ENCODE measurements around the gene UBE4B. TPM values are rescaled to one million over a fixed set of nuclear protein-coding genes. Genes with fewer than 3 reads are reported as not detected.

Gene UBE4B
- total and polyA plus RNA-seq, 9 donors = 27.3 to 45.1 (median 41.4) TPM

DNA sequence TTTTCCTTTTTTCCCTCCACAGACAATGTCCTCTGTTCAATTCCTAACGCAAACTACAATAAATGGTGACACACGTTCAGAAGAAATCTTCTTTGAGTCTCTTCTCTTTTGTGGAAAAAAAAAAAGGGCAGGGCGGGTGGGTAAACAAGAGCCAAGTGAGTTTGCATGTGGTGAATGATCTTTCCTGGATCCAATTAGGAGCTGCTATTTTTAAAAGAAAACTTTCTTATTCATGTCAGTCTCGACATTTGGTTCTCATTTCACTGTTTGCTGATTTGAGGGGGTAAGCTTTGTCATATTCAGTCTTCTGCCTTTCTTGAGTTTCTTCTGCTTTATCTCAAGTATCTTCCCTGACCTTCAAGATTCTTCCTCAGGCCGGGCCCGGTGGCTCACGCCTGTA is 148.4 kb downstream of the UBE4B start:
- DNase-seq = no peak
- 95% methylated on average over 3 of the region's 7 CpGs for WGBS (ENCODE audit: insufficient coverage)
- no peaks in the 10 kb centered on the region for H3K9me3 ChIP-seq (replicated peaks; ENCODE audit: control insufficient read depth, low read depth, low read length)
- H3K4me3 ChIP-seq (ENCODE audit: low read length) = no peak overlapping the region
- no peaks in the 10 kb centered on the region for H3K27me3 ChIP-seq (ENCODE audit: control insufficient read depth, insufficient read depth, low read length)
- peaks cover 18% of the 10 kb centered on the region for H3K36me3 ChIP-seq (ENCODE audit: control insufficient read depth, insufficient read depth, low read length)
- H3K27ac ChIP-seq (ENCODE audit: low read length) = no peak overlapping the region
- H3K4me1 ChIP-seq (ENCODE audit: control insufficient read depth, insufficient read depth, low read length) = peaks cover 16% of the 10 kb centered on the region

DNA sequence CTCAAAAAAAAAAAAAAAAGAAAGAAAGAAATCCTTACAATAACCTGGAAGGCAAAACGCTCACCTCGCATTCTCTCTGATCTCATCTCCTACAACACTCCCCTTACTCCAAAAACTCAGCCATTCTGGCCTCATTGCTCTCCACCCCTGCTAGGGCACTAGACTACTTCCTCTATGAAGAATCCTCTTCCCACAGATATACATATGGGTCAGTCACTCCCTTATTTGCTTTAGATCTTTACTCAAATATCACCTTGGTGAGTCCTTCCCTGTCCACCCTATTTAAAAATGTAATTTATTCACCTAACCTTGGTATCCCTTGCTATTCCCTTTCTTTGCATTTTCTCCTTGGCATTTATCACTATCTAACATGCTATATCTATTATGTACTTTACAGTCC is 153.0 kb downstream of the UBE4B start:
- peaks cover under 1% of the 10 kb centered on the region for H3K36me3 ChIP-seq (ENCODE audit: control insufficient read depth, insufficient read depth, low read length)
- no peak overlapping the region for H3K27ac ChIP-seq (ENCODE audit: low read length)
- no peaks in the 10 kb centered on the region for H3K9me3 ChIP-seq (replicated peaks; ENCODE audit: control insufficient read depth, low read depth, low read length)
- peaks cover 7% of the 10 kb centered on the region for H3K4me1 ChIP-seq (ENCODE audit: control insufficient read depth, insufficient read depth, low read length)
- no peak for DNase-seq
- H3K27me3 ChIP-seq (ENCODE audit: control insufficient read depth, insufficient read depth, low read length) = no peaks in the 10 kb centered on the region
- H3K4me3 ChIP-seq (ENCODE audit: low read length) = no peak overlapping the region
- WGBS (ENCODE audit: insufficient coverage) = 85% methylated on average over 2 of the region's 2 CpGs

DNA sequence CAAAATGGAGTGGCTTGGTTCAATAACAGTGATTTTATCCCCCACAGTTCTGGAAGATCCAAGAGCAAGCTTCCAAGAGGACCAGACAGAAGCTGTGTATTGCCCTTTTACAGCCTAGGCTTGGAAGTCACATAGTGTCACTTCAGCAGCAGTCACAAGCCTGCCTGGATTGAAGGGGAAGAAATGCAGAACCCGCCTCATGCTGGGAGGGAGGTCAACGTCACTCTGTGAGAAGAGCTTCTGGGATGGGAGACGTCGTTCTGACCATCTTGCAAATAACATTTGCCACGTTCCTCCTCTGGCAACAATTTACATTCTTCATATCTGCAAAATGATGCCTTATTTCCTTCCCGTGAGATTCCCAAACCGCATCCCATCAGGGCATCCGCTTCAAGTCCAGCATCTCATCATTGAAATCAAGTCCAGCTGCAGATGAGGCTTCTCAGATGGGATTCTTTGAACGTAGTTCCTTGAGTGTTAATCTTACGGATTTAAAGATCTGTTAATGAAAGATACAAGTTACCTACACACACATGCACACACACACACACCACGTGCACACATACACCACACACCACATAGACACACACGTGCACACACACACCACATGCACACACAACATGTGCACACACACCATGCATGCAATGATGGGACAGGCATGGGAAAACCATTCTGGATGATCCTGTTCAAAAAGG is 153.7 kb downstream of the UBE4B start:
- Histone ChIP-seq H3K27ac (ENCODE audit: low read length) (no peak overlapping the region), H3K36me3 (ENCODE audit: control insufficient read depth, insufficient read depth, low read length) (no peaks in the 10 kb centered on the region), H3K4me1 (ENCODE audit: control insufficient read depth, insufficient read depth, low read length) (peaks cover 7% of the 10 kb centered on the region), H3K9me3 (replicated peaks; ENCODE audit: control insufficient read depth, low read depth, low read length) (no peaks in the 10 kb centered on the region), H3K27me3 (ENCODE audit: control insufficient read depth, insufficient read depth, low read length) (no peaks in the 10 kb centered on the region), H3K4me3 (ENCODE audit: low read length) (no peak overlapping the region)
- DNase-seq = no peak
- 63% methylated on average over 5 of the region's 12 CpGs for WGBS (ENCODE audit: insufficient coverage)

DNA sequence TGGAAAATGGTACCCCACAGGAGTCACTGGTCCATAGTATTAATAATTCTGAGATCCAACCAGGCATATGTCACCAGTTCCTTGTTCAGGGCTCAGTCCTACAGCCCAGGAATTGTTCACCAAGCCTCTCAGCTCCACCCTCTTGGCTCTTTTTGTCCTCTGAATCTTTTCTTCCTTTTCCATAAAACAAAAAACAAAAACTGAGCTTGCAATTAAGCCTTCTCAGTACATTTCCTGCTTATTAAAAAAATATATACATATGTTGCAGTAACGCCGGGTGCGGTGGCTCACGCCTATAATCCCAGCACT is 154.2 kb downstream of the UBE4B start:
- no peaks in the 10 kb centered on the region for H3K36me3 ChIP-seq (ENCODE audit: control insufficient read depth, insufficient read depth, low read length)
- H3K9me3 ChIP-seq (replicated peaks; ENCODE audit: control insufficient read depth, low read depth, low read length) = no peaks in the 10 kb centered on the region
- H3K4me1 ChIP-seq (ENCODE audit: control insufficient read depth, insufficient read depth, low read length) = peaks cover 7% of the 10 kb centered on the region
- H3K27me3 ChIP-seq (ENCODE audit: control insufficient read depth, insufficient read depth, low read length) = no peaks in the 10 kb centered on the region
- no peak for DNase-seq
- no peak overlapping the region for H3K27ac ChIP-seq (ENCODE audit: low read length)
- WGBS (ENCODE audit: insufficient coverage) = no CpG with 5 or more reads among the region's 4 CpGs
- H3K4me3 ChIP-seq (ENCODE audit: low read length) = no peak overlapping the region

DNA sequence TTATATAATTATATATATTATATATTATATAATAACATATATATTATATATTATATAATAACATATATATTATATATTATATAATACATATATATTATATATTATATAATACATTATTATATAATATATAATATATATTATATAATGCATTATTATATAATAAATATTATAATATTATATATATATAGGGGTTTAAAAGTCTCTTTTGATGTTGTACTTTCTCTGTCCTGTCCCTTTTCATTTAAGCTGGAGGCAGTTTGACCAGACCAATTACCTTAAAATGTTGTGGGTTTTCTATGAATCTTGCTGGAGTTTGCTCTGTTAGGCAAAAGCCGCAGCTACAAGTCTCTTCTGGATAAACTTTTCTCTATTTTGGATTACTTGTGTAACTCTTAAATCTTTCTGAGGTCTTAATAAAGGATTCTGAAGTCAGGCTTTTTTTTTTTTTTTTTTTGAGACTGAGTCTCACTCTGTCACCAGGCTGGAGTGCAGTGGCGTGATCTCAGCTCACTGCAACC is 155.4 kb downstream of the UBE4B start:
- H3K27me3 ChIP-seq (ENCODE audit: control insufficient read depth, insufficient read depth, low read length) = no peaks in the 10 kb centered on the region
- no peak overlapping the region for H3K27ac ChIP-seq (ENCODE audit: low read length)
- no peaks in the 10 kb centered on the region for H3K36me3 ChIP-seq (ENCODE audit: control insufficient read depth, insufficient read depth, low read length)
- H3K9me3 ChIP-seq (replicated peaks; ENCODE audit: control insufficient read depth, low read depth, low read length) = no peaks in the 10 kb centered on the region
- H3K4me1 ChIP-seq (ENCODE audit: control insufficient read depth, insufficient read depth, low read length) = peaks cover 7% of the 10 kb centered on the region
- H3K4me3 ChIP-seq (ENCODE audit: low read length) = no peak overlapping the region
- WGBS (ENCODE audit: insufficient coverage) = no CpG with 5 or more reads among the region's 2 CpGs
- no peak for DNase-seq

DNA sequence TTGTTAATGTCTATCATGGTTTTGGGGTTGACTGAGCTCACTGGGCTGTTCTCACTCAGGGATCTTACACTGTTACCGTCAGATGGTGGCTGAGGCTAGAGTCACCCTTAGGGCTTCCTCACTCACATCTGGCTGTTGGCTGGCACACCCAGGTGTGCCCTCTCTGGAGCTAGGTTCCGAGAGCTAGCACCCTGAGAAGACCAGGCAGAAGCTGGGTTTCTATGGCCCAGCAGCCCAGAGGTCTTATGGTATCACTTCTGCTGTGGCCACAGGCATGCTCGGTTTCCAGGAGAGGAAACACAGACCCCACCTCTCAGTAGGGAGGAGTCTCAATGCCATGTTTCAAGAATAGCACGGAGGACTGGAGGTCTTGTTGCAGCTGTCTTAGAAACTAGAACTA is 156.9 kb downstream of the UBE4B start:
- WGBS (ENCODE audit: insufficient coverage) = 67% methylated on average over 2 of the region's 4 CpGs
- DNase-seq = no peak

DNA sequence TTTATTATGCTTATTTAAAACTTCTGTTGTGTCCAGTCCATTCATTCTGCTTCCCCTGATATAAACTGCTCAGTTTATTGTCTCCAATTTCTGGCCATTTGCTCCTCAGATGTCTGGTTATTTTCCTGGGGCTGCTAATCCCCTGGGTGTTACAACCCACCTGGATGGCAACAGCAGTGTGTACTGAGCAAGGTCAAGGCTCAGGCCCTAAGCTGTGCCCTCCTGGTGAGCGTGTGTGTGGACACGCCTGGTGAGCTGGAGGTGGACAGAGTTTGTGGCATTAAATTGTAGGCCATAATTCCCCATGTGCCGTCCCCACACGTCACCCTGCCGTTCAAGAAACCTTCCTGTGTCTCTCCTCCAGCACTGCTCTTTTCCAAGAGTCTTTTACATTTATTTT is 159.5 kb downstream of the UBE4B start:
- no peaks in the 10 kb centered on the region for H3K36me3 ChIP-seq (ENCODE audit: control insufficient read depth, insufficient read depth, low read length)
- DNase-seq = no peak
- peaks cover 4% of the 10 kb centered on the region for H3K4me1 ChIP-seq (ENCODE audit: control insufficient read depth, insufficient read depth, low read length)
- no peak overlapping the region for H3K27ac ChIP-seq (ENCODE audit: low read length)
- no peaks in the 10 kb centered on the region for H3K9me3 ChIP-seq (replicated peaks; ENCODE audit: control insufficient read depth, low read depth, low read length)
- no peaks in the 10 kb centered on the region for H3K27me3 ChIP-seq (ENCODE audit: control insufficient read depth, insufficient read depth, low read length)
- no CpG with 5 or more reads among the region's 5 CpGs for WGBS (ENCODE audit: insufficient coverage)
- H3K4me3 ChIP-seq (ENCODE audit: low read length) = no peak overlapping the region

More for the DNA sequence above, 156.9 kb downstream of the UBE4B start:
- Histone ChIP-seq H3K9me3 (replicated peaks; ENCODE audit: control insufficient read depth, low read depth, low read length) (no peaks in the 10 kb centered on the region), H3K27me3 (ENCODE audit: control insufficient read depth, insufficient read depth, low read length) (no peaks in the 10 kb centered on the region), H3K27ac (ENCODE audit: low read length) (peak overlapping the region; percentile 54), H3K4me3 (ENCODE audit: low read length) (no peak overlapping the region), H3K4me1 (ENCODE audit: control insufficient read depth, insufficient read depth, low read length) (peaks cover 4% of the 10 kb centered on the region), H3K36me3 (ENCODE audit: control insufficient read depth, insufficient read depth, low read length) (no peaks in the 10 kb centered on the region)

DNA sequence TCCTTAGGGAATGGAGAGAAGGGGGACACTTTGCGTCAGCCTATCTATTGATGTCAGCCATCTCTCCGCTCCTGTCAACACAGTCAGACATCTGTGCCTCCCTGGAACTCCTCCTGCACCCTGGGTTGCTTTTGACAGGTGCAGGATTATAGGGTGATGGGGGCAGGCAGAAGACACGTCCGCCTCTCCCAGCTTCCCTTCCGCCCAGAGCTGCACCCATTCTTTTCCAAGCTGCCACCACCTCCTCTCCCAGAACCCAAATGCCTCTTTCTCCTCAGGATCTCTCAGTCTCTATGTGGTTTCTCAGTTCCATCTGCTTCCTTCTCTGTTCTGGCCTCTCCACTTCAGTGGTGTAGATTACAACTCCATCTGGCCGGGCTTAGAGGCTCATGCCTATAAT is 160.5 kb downstream of the UBE4B start:
- H3K4me3 ChIP-seq (ENCODE audit: low read length) = no peak overlapping the region
- H3K27me3 ChIP-seq (ENCODE audit: control insufficient read depth, insufficient read depth, low read length) = no peaks in the 10 kb centered on the region
- 40% methylated on average over 1 of the region's 6 CpGs for WGBS (ENCODE audit: insufficient coverage)
- no peak for DNase-seq
- H3K9me3 ChIP-seq (replicated peaks; ENCODE audit: control insufficient read depth, low read depth, low read length) = no peaks in the 10 kb centered on the region
- H3K27ac ChIP-seq (ENCODE audit: low read length) = no peak overlapping the region
- H3K4me1 ChIP-seq (ENCODE audit: control insufficient read depth, insufficient read depth, low read length) = peaks cover 4% of the 10 kb centered on the region
- H3K36me3 ChIP-seq (ENCODE audit: control insufficient read depth, insufficient read depth, low read length) = no peaks in the 10 kb centered on the region

DNA sequence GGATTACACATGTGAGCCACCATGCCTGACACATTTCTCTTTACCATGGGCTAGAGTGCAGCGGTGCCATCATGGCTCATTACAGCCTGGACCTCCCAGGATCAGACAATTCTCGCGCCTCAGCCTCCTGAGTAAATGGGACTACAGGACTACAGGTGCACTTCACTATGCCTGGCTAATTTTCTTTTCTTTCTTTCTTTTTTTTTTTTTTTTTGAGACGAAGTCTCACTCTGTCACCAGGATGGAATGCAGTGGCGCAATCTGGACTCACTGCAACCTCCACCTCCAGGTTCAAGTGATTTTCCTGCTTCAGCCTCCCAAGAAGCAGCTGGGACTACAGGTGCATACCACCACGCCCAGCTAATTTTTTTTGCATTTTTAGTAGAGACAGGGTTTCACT is 162.8 kb downstream of the UBE4B start:
- Histone ChIP-seq H3K4me1 (ENCODE audit: control insufficient read depth, insufficient read depth, low read length) (peaks cover 2% of the 10 kb centered on the region), H3K9me3 (replicated peaks; ENCODE audit: control insufficient read depth, low read depth, low read length) (no peaks in the 10 kb centered on the region), H3K27me3 (ENCODE audit: control insufficient read depth, insufficient read depth, low read length) (no peaks in the 10 kb centered on the region), H3K36me3 (ENCODE audit: control insufficient read depth, insufficient read depth, low read length) (no peaks in the 10 kb centered on the region), H3K27ac (ENCODE audit: low read length) (no peak overlapping the region), H3K4me3 (ENCODE audit: low read length) (no peak overlapping the region)
- WGBS (ENCODE audit: insufficient coverage) = 97% methylated on average over 3 of the region's 6 CpGs
- no peak for DNase-seq

DNA sequence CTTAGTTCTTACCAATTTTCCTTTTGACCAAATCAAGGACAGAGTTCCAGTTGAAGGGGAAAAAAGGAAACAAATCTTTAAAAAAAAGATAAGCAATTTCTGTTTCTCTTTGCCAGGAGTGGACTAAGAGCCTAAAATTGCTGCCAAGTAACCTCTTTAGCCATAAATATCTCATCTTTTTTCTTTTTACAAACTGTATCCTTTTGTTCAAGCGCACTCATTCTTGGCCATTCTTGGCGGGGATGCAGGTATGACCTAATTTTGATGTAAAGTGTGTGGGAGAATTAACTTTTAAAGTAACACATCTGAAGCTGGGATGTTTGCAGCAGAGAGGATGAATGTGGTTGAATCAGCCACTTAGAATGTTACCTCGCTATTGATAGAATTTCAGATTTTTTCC is 164.2 kb downstream of the UBE4B start:
- no CpG with 5 or more reads among the region's 3 CpGs for WGBS (ENCODE audit: insufficient coverage)
- peak; percentile 87 for DNase-seq
- no peaks in the 10 kb centered on the region for H3K27me3 ChIP-seq (ENCODE audit: control insufficient read depth, insufficient read depth, low read length)
- H3K27ac ChIP-seq (ENCODE audit: low read length) = peak overlapping the region; percentile 42
- H3K4me1 ChIP-seq (ENCODE audit: control insufficient read depth, insufficient read depth, low read length) = peaks cover 9% of the 10 kb centered on the region
- no peak overlapping the region for H3K4me3 ChIP-seq (ENCODE audit: low read length)
- H3K9me3 ChIP-seq (replicated peaks; ENCODE audit: control insufficient read depth, low read depth, low read length) = no peaks in the 10 kb centered on the region
- H3K36me3 ChIP-seq (ENCODE audit: control insufficient read depth, insufficient read depth, low read length) = no peaks in the 10 kb centered on the region

DNA sequence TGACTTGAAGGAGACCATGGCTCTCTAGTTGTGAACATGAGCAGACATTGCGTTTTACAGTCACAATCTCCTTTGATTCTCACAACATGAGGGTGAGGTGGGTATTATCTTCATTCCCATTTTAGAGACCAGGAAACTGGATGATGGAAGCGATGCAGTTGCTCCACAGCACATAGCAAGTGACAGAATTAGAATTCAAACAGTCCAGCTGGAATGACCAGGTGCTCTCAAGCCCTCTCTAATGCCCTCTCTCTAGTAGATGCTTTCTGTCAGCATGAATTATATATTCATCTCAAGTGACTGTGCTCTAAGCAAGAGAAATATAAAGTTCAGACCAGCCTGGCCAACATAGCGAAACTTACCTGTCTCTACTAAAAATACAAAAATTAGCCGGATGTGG is 167.9 kb downstream of the UBE4B start:
- DNase-seq = no peak
- H3K4me3 ChIP-seq (ENCODE audit: low read length) = no peak overlapping the region
- H3K9me3 ChIP-seq (replicated peaks; ENCODE audit: control insufficient read depth, low read depth, low read length) = no peaks in the 10 kb centered on the region
- 100% methylated on average over 1 of the region's 4 CpGs for WGBS (ENCODE audit: insufficient coverage)
- no peaks in the 10 kb centered on the region for H3K27me3 ChIP-seq (ENCODE audit: control insufficient read depth, insufficient read depth, low read length)
- no peaks in the 10 kb centered on the region for H3K36me3 ChIP-seq (ENCODE audit: control insufficient read depth, insufficient read depth, low read length)
- no peak overlapping the region for H3K27ac ChIP-seq (ENCODE audit: low read length)
- peaks cover 18% of the 10 kb centered on the region for H3K4me1 ChIP-seq (ENCODE audit: control insufficient read depth, insufficient read depth, low read length)
